Breast epithelium (tissue), 3 donors: ENCODE data around the gene CHD9.

Experiments
- CTCF ChIP-seq, 3 donors: fragments of 450-650 bp; IDR thresholded peaks; one replicate each; pipeline ENCODE4 v1.5.1; 2016 to 2017; ENCODE audit warnings: antibody characterized with exemption in 3 of 3, mild to moderate bottlenecking in 3 of 3, moderate library complexity in 3 of 3
- POLR2A ChIP-seq: fragments of 450-650 bp; IDR thresholded peaks from one replicate; pipeline ENCODE4 v1.6.1; 2016; ENCODE audit warnings: antibody characterized with exemption, mild to moderate bottlenecking, moderate library complexity

DNA sequence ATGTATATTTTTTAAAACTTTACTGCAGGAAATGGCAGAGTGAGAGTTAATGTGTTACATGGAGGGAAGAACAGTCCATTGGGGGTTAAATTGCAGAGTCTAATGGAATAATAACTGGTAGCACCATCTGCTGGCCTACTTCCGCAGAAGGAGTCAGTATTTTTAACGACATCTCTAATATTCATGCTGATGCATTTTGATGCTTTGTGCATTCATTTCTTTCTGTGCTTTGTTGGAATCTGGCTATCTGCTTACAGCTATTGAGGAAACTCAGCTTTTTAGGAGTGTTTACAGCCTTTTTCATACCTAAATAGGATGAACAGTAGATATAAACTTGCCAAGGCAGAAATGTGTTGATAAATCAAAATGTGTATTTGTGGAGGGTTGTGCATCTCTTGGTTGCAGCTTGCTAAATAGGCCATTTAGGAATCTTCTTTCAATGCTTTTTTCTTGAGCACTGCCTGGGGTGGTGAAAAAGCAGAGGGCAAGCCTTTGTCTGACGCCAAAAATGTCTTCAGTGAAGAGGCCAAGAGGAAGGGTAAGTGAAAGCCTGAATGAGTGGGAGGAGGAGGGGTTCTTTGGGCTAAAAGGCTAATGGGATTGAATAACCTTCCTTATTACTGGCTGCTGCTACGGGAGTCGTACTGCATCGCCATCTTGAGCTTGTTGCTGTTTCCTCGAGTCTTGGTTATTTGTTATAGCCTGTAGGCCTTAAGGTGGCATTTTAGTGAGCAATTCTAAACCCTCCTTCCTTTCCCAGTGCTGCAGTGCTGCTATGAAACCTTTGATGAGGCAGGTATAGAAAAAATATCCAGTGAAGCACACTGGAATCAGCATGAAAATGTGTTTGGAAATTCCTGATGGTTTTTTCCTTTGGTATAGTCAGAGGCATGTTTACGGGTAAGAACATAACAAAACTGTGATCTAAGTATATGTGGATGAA is 153.3 kb downstream of the CHD9 start:
- TF ChIP-seq CTCF (IDR thresholded peaks at IDR 0.05): peak in 2 of 3 donors; percentile 54 to 55
- no peak for TF ChIP-seq POLR2A
